ENCODE data around the gene PTPRA. TPM values are rescaled to one million over a fixed set of nuclear protein-coding genes. Genes with fewer than 3 reads are reported as not detected.
A peak's percentile ranks its signal among the peaks of the same experiment; 100 is the strongest.

Gene PTPRA
- total and polyA plus RNA-seq, 10 of the 15 experiments (the other 5 are each of a cell fraction or from before 2014, with no cell fraction given), result 3.9 to 62.1 (median 34.6) TPM

GRCh38 chr20:2838847-2839671 is 34.2 kb upstream of the PTPRA start (continued):
- TF ChIP-seq, protein P1, sequence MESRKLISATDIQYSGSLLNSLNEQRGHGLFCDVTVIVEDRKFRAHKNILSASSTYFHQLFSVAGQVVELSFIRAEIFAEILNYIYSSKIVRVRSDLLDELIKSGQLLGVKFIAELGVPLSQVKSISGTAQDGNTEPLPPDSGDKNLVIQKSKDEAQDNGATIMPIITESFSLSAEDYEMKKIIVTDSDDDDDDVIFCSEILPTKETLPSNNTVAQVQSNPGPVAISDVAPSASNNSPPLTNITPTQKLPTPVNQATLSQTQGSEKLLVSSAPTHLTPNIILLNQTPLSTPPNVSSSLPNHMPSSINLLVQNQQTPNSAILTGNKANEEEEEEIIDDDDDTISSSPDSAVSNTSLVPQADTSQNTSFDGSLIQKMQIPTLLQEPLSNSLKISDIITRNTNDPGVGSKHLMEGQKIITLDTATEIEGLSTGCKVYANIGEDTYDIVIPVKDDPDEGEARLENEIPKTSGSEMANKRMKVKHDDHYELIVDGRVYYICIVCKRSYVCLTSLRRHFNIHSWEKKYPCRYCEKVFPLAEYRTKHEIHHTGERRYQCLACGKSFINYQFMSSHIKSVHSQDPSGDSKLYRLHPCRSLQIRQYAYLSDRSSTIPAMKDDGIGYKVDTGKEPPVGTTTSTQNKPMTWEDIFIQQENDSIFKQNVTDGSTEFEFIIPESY (IDR thresholded peaks at IDR 0.05), result no peak
- TF ChIP-seq POU2F2 (IDR thresholded peaks at IDR 0.05; ENCODE audit: borderline replicate concordance, low read depth, low read length) (no peak), FOXM1 (IDR thresholded peaks at IDR 0.05; ENCODE audit: low read depth, low read length) (no peak)

- BruUV-seq (replicated peaks), result no TSS peak
- intact Hi-C loops (cut with micrococcal nuclease; ENCODE audit: unreplicated experiment), result loop anchor here (5.0 kb wide), 1 partner anchor 73 kb away; no protein-coding TSS in a partner anchor
- ATAC-seq (no peak), FAIRE-seq (no peak), DNase-seq (ENCODE audit: low read depth, low spot score) (no peak)
- Histone ChIP-seq H3K27me3 (replicated peaks in 1 of 2; ENCODE audit: control insufficient read depth in 2 of 2, insufficient read depth in 2 of 2, low read length in 1 of 2) (no peaks in the 10 kb centered on the region), H3K36me3 (ENCODE audit: control insufficient read depth in 2 of 2, insufficient read depth in 2 of 2, low read length in 1 of 2) (no peaks in the 10 kb centered on the region), H3K4me1 (ENCODE audit: control insufficient read depth, insufficient read depth, low read length) (peaks cover 14% of the 10 kb centered on the region), H2AFZ (ENCODE audit: control insufficient read depth, low read depth, low read length) (peak overlapping the region; percentile 98; the same call in 1 of the 2 replicates), H3K9ac (ENCODE audit: control insufficient read depth, insufficient read depth, low read length) (peak overlapping the region; percentile 82; the same call in 1 of the 2 replicates), H3K9me3 (replicated peaks; ENCODE audit: control insufficient read depth, insufficient read depth, low read length) (no peaks in the 10 kb centered on the region), H3K27ac (ENCODE audit: control insufficient read depth, insufficient read depth) (no peak overlapping the region; the same call in 1 of the 2 replicates), H3K4me2 (ENCODE audit: control insufficient read depth, insufficient read depth) (peak overlapping the region; percentile 92), H4K20me1 (ENCODE audit: control insufficient read depth, insufficient read depth) (no peaks in the 10 kb centered on the region), H3K4me3 (peak overlapping the region; percentile 83), H3K79me2 (ENCODE audit: control insufficient read depth, insufficient read depth, low read length) (peaks cover 6% of the 10 kb centered on the region; the same call in 1 of the 2 replicates)
- ChIA-PET SMC1A (ENCODE audit: uncharacterized antibody, unreplicated experiment) (no interaction called here), POLR2A (no interaction called here), RAD21 (ENCODE audit: unreplicated experiment) (interaction anchor here (0.7 kb wide), 1 partner anchor 62 kb away, joined by 3 read pairs; no protein-coding TSS in a partner anchor), CTCF (no interaction called here)
- WGBS (ENCODE audit: insufficient coverage, insufficient replicate concordance, low lambda C conversion rate, missing lambda C conversion rate), result 95% methylated on average over 21 of the region's 21 CpGs
- TF ChIP-seq SMARCA5 (IDR thresholded peaks at IDR 0.05) (no peak), HDGF (IDR thresholded peaks at IDR 0.05) (0 out of 2 replicates have a peak, but pooled peaks have one; percentile 26), SREBF2 (IDR thresholded peaks at IDR 0.05; ENCODE audit: low read length) (no peak), SUPT20H (IDR thresholded peaks at IDR 0.05; ENCODE audit: borderline replicate concordance, control insufficient read depth, low read depth, low read length) (no peak), NFYA (IDR thresholded peaks at IDR 0.05; ENCODE audit: borderline replicate concordance, low read depth, low read length) (no peak), EZH2 (IDR thresholded peaks at IDR 0.05; ENCODE audit: borderline replicate concordance, control insufficient read depth, low read depth, low read length) (no peak), SIN3A (IDR thresholded peaks at IDR 0.05; ENCODE audit: low read depth, low read length) (no peak), BACH1 (IDR thresholded peaks at IDR 0.05; ENCODE audit: borderline replicate concordance) (0 out of 2 replicates have a peak, but pooled peaks have one; percentile 6), MYB (IDR thresholded peaks at IDR 0.05; ENCODE audit: borderline replicate concordance, low read depth, low read length) (no peak)
- TF ChIP-seq, protein P2, sequence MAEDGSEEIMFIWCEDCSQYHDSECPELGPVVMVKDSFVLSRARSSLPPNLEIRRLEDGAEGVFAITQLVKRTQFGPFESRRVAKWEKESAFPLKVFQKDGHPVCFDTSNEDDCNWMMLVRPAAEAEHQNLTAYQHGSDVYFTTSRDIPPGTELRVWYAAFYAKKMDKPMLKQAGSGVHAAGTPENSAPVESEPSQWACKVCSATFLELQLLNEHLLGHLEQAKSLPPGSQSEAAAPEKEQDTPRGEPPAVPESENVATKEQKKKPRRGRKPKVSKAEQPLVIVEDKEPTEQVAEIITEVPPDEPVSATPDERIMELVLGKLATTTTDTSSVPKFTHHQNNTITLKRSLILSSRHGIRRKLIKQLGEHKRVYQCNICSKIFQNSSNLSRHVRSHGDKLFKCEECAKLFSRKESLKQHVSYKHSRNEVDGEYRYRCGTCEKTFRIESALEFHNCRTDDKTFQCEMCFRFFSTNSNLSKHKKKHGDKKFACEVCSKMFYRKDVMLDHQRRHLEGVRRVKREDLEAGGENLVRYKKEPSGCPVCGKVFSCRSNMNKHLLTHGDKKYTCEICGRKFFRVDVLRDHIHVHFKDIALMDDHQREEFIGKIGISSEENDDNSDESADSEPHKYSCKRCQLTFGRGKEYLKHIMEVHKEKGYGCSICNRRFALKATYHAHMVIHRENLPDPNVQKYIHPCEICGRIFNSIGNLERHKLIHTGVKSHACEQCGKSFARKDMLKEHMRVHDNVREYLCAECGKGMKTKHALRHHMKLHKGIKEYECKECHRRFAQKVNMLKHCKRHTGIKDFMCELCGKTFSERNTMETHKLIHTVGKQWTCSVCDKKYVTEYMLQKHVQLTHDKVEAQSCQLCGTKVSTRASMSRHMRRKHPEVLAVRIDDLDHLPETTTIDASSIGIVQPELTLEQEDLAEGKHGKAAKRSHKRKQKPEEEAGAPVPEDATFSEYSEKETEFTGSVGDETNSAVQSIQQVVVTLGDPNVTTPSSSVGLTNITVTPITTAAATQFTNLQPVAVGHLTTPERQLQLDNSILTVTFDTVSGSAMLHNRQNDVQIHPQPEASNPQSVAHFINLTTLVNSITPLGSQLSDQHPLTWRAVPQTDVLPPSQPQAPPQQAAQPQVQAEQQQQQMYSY (CRISPR knock-in tag; IDR thresholded peaks at IDR 0.05), result no peak
- TF ChIP-seq, protein P3, sequence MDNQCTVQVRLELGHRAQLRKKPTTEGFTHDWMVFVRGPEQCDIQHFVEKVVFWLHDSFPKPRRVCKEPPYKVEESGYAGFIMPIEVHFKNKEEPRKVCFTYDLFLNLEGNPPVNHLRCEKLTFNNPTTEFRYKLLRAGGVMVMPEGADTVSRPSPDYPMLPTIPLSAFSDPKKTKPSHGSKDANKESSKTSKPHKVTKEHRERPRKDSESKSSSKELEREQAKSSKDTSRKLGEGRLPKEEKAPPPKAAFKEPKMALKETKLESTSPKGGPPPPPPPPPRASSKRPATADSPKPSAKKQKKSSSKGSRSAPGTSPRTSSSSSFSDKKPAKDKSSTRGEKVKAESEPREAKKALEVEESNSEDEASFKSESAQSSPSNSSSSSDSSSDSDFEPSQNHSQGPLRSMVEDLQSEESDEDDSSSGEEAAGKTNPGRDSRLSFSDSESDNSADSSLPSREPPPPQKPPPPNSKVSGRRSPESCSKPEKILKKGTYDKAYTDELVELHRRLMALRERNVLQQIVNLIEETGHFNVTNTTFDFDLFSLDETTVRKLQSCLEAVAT (IDR thresholded peaks at IDR 0.05), result peak; percentile 81
- in situ Hi-C loops (cut with MboI), result no loop called here
Observed at GRCh38 chr20:2839732-2840137, 33.5 kb upstream of the PTPRA start.
